ENCODE measurements around the gene PPP4R4.

GRCh38 chr14:94239406-94239805 is 65.3 kb downstream of the PPP4R4 start:
- TF ChIP-seq EZH2 (IDR thresholded peaks at IDR 0.05; ENCODE audit: borderline replicate concordance, low read length) = no peak
- no peak for TF ChIP-seq CTCF (IDR thresholded peaks at IDR 0.05; ENCODE audit: low read length)

Data from OCI-LY1 (cell line).